Activated CD8-positive, alpha-beta memory T cell treated with anti-CD3 and anti-CD28 coated beads, Interleukin-2, amount 50 U/mL, for 24 hours (primary cell): ENCODE results near the gene CHCHD3.
"Not testable (repeated sequence)": the region's sequence is repeated elsewhere in the genome, so short reads cannot be mapped to it uniquely, and the experiment has no call there.

ENCODE experiments used
- DNase-seq: peaks from one replicate; pipeline ENCODE4 v3.0.0-alpha.2; 2020; ENCODE audit errors: extremely low read depth

CHCHD3 gene

DNA sequence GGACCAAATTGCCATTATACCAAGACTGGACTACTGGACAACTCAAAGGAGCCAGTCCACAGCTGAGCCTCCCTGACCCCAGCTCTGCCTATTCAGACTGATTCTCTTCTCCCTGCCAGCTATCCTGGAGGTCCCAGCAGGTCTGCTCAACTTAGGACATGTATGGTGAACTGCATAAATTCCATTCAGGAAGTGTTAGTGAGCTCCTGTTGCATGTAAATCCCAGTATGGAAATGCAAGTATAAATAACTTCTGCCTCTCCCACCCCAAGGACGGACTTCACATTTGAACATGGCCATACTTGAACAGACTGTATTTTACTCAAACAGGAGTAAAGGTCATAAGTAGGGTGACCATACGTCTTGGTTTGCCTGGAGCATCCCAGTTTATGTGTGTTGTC lies 128.4 kb downstream of the CHCHD3 start:
- no peak for DNase-seq

GRCh38 chr7:132950725-132951124 lies 131.2 kb downstream of the CHCHD3 start:
- DNase-seq, result no peak

DNA sequence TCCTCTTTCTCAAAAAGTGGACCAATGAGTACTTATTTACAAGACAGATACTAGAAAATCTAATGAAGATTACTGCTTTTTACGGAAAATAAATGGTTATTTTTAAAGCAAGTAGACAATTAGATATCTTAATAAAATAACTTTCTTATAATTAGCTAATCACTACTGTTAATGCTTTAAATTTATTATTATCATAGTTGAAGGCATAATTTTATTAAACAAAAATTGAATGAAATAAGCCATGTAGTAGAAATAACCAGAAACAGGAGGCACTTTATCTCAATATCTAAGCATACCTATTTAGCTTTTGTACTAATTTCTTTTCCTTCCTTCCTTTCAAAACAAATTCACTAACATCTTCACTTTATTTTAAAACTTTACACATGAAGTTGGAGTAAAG lies 134.9 kb downstream of the CHCHD3 start:
- DNase-seq, result no peak

GRCh38 chr7:132944774-132945173 lies 137.1 kb downstream of the CHCHD3 start:
- DNase-seq, result no peak

DNA sequence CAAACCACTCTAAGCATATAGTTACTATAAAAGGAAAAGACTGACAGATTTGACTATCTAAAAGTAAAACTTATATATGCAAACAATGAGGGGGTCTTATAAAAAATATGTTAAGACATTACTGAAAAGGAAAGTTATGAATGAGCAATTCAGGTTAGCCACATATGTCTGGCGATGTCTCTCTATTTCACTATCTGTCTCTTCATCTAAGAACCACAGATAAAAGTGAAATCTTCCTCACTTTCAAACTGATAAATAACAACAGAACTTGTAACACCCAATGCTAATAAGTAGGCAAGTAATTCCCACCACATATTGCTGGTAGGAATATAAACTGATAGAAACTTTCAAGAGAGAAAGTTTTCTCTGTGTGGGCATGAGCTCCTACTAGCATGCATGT lies 138.2 kb downstream of the CHCHD3 start:
- no peak for DNase-seq

GRCh38 chr7:132942701-132943100 lies 139.2 kb downstream of the CHCHD3 start:
- DNase-seq, result no peak

- no peak for DNase-seq
Observed at GRCh38 chr7:132941905-132942304, 140.0 kb downstream of the CHCHD3 start.

- DNase-seq, result no peak
Observed at GRCh38 chr7:132941428-132941827, 140.5 kb downstream of the CHCHD3 start.

DNA sequence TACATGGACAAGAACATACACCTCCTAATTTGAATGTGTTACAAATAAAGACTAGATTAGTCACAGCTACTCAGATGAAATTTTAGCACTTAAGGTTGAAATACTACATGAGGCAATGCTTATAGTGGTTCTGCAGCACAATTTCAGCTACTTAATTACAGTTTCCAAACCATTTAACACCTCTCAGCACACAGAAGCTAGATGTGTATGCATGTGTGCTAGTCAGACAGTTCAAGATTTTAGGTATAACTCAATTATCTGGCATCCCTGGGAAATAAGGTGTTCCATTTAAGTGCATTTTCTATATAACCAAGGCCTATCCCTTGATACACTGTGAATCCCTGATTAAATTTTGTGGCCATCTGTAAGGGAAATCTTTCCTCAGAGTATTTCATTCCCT lies 141.8 kb downstream of the CHCHD3 start:
- DNase-seq, result no peak

DNA sequence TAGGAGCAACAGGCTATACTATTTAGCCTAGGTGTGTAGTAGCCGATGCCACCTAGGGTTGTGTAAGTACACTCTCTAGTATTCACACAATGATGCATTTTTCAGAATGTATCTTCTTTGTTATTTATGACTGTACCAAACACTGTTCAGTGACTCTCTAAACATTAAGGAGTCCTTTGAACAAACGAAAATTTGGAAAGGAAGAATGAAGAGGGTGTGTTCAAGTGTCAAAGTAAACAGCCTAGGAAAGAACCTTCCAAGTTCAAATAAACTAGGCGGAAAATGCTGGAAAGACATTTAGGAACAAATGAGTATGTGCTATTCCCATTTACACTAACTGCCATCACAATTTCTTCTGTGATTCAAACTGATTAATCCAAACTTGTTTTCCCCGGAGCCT lies 142.4 kb downstream of the CHCHD3 start:
- no peak for DNase-seq

DNA sequence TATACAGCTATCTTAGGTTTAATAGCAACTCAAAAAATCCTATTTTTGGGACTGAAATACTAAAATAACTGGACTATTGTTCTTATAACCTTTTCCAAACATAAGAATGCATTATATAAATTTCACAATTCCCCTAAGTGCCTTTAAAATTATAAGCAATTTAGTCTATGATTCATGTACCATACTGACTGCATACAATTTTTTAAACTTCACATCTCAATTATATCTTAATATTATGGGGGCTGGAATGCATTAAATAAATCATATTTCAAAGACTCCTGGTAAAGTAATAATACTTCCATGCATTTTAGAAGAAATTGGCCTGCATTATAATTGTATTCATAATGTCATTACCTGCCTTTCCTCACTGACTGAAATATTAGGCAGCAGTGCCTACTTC lies 144.6 kb downstream of the CHCHD3 start:
- no peak for DNase-seq

- no peak for DNase-seq
Observed at GRCh38 chr7:132935608-132936007, 146.3 kb downstream of the CHCHD3 start.

DNA sequence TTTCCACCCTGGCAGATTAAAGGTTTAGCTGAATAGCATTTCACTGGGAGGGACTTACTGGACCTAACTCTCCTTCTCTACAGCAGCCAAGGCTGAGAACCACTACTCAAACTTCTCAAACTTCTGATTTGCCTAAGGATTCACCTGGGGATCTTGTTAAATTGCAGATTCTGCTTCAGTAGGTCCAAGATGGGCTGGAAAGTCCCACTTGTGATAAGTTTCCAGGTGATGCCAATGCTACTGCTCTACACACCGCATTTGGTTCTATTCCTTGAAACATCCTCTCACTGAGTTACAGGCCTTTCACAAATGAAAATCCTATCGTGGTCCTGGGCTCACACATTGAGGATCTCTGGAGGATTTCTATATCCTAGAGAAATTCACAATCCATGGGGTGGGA lies 147.9 kb downstream of the CHCHD3 start:
- no peak for DNase-seq

DNA sequence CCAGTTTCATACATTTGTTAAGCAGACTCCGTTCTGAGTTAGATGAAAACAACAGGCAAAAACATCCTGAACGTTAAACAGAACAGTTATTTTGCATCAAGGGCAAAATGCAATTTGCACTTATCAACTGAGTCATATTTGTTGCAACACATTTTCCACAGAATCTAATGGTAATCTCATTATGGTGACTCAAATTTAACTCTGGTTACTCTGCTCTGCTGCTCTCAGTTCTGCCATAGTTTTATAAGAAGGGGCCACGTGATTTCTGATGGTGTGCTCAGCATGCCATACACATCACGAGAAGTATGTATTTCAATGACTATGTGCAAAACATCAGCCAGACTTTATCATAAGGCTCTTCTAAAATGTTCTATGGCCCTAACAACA lies 148.8 kb downstream of the CHCHD3 start:
- DNase-seq, result no peak

GRCh38 chr7:132932296-132933071 lies 149.4 kb downstream of the CHCHD3 start:
- DNase-seq, result no peak

DNA sequence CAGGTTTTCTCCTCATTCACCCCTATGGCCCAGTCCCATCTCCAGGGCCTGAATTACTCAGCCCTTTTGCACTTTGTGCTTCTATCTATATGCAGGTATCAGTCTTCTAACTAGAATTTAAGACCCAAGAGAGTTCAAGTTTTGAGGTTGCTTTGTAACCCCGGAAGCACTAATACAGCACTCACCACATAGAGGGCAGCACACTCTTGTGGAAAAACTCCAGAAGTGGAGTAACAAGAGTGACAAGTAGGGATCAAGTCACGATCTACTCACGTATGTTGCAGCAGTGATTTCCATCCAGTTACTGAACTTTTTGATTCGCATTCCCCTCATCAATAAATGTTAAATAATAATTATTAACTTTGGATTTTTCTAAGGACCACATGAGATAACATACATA lies 151.0 kb downstream of the CHCHD3 start:
- no peak for DNase-seq

- DNase-seq, result not testable (repeated sequence)
Observed at GRCh38 chr7:132929944-132930343, 151.9 kb downstream of the CHCHD3 start.

DNA sequence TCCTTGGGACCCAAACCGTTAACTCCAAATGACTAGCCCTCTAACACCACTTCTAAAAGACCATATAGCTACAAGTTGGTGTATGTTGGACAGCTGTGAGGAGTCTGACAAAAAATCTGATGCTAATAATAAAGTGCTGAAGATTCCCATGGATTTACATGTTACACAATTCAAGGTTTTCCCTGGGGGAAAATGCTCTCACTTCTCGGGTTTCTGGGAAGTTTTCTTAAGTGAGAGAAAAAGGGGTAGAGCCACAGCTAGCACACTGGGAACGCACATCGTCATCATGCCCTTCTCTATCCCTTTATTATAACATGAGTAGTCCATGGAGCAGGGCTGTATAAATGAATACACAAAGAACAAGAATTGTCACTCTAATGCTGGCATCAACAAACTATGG lies 162.1 kb downstream of the CHCHD3 start:
- no peak for DNase-seq

DNA sequence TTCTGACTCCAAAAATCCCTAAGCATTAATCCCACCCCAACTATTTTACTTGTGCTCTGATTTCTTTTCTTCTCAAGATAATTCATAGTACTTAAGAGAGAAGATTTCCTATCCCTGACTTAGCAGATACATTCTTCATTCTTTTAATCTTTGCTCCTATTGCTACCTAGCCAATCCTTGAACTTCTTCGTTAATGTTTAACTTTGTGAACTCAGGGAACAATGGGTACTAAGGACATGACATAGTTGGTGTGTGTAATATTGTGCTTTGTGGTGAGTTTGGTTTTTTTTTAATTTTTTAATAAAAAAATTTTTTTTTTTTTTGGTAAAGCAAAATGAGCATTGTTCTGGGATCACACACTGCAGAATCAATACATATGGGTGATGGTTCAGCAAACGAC lies 166.2 kb downstream of the CHCHD3 start:
- DNase-seq, result no peak

GRCh38 chr7:132910657-132911056 lies 171.2 kb downstream of the CHCHD3 start:
- no peak for DNase-seq

DNA sequence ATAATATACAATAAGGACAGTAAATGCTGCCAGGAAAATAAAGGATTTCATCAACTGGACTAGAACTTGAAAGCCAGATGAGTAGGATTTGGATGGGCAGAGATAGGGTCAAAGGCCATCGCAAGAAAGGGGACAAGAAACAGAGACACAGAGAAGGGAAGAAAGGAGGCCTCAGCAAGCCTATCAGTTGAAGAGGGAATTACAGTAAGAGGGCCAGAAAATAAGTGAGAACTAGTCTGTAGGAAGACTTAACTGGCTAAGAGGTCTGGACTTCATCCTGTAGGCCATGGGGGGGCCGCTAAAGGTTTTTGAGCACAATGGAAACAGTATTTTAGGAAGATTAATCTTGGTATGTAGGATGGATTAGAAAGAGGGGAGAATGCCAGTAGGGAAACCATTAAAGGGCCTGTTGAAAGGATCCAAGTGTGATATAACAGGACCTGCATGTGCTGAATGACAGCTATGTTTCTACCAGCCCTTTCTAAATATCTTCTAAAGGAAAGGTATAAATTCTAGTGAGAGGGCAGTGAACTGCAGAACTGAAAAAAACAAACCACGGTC lies 174.4 kb downstream of the CHCHD3 start:
- no peak for DNase-seq

- no peak for DNase-seq
Observed at GRCh38 chr7:132906193-132906835, 175.6 kb downstream of the CHCHD3 start.

DNA sequence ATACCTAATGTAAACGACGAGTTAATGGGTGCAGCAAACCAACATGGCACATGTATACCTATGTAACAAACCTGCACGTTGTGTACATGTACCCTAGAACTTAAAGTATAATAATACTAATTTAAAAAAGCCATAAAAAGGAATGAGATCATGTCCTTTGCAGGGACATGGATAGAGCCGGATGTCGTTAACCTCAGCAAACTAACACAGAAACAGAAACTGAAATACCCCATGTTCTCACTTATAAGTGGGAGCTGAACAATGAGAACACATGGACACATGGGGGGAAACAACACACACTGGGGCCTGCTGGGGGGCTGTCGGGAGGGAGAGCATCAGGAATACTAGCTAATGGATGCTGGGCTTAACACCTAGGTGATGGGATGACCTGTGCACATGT lies 176.8 kb downstream of the CHCHD3 start:
- DNase-seq, result not testable (repeated sequence)
